Astrocyte of the spinal cord (primary cell): Measurements from ENCODE around the gene NUDT16L1.

Experiments
- DNase-seq: peaks from one replicate; pipeline ENCODE4 v3.0.0; 2011; ENCODE audit warnings: low read depth, low spot score
- H3K4me3 ChIP-seq: 2 replicates; pipeline ENCODE4 v1.5.1; 2011; ENCODE audit warnings: low read depth, mild to moderate bottlenecking, low read length, moderate library complexity
- CTCF ChIP-seq: IDR thresholded peaks from 2 replicates; pipeline ENCODE4 v1.5.1; 2012; ENCODE audit warnings: low read depth, mild to moderate bottlenecking, low read length, inconsistent platforms
- in situ Hi-C: cut with HindIII; loops from 2 replicates; pipeline ENCODE4 v1.10.0; 2017; ENCODE audit warnings: low sequenced_read_pairs

Gene NUDT16L1

DNA sequence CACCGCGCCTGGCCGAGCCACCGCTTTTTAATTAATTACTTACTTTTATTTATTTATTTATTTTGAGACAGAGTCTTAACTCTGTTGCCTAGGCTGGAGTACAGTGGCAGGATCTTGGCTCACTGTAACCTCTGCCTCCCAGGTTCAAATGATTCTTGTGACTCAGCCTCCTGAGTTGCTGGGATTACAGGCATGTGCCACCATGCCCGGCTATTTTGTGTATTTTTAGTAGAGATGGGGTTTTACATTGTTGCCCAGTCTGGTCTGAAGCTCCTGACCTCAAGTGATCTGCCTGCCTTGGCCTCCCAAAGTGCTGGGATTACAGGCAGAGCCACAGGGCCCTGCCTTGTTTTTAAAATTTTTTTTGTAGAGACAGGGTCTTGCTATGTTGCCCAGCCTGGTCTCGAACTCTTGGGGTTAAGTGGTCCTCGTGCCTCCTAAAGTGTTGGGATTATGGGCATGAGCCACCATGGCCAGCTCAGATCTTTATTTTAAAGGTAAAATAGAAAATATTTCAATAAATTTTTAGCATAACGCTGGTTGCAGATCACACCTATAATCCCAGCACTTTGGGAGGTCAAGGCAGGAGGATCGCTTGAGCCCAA lies 18.3 kb upstream of the NUDT16L1 start:
- H3K4me3 ChIP-seq = no peak overlapping the region
- in situ Hi-C loops = no loop called here
- TF ChIP-seq CTCF = no peak
- DNase-seq = no peak

GRCh38 chr16:4675864-4676786 lies 17.2 kb upstream of the NUDT16L1 start:
- no peak for TF ChIP-seq CTCF
- no peak overlapping the region for H3K4me3 ChIP-seq
- in situ Hi-C loops = no loop called here
- no peak for DNase-seq

- no peak overlapping the region for H3K4me3 ChIP-seq
- DNase-seq = no peak
- in situ Hi-C loops = no loop called here
Measured at GRCh38 chr16:4676831-4677230, 16.5 kb upstream of the NUDT16L1 start.

GRCh38 chr16:4677390-4677789 lies 16.0 kb upstream of the NUDT16L1 start:
- in situ Hi-C loops = no loop called here
- TF ChIP-seq CTCF = no peak
- DNase-seq = no peak
- H3K4me3 ChIP-seq = no peak overlapping the region

More at GRCh38 chr16:4676831-4677230, 16.5 kb upstream of the NUDT16L1 start:
- TF ChIP-seq CTCF = no peak

DNA sequence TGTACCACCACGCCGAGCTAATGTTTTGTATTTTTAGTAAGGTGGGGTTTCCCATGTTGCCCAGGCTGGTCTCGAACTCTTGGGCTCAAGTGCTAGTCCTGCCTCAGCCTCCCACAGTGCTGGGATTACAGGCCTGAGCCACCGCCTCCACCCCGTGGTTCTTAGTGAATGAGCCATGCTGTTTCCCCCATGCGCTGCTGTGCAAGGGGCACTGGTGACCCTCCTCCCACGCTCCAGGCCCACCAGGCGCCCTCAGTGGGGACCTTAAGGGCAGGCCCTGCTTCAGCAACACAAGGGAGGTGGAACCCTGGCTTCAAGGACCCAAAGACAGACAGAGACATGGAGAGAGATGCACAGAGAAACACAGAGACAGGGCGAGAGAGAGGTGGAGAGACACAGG lies 15.4 kb upstream of the NUDT16L1 start:
- in situ Hi-C loops = no loop called here
- no peak for TF ChIP-seq CTCF
- no peak overlapping the region for H3K4me3 ChIP-seq
- DNase-seq = no peak

DNA sequence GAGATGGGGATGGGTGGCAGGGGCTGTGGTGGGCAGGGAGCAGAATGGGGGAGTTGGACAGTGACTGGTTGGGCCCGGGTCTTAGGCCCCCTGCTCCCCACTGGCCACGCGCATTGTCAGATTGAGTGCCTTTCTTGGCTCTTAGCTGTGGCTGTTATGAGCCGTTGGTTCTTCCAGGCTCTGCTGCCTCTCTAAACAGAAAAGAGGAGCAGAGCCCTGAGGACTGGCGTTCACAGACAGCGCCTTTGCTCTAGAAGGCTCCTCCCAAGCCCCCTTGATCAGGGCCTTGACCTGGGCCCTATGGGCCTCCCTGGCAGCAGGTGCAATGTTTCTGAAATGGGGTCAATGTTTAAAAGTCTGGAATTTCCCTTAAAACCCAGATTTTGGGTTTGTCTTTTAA lies 14.8 kb upstream of the NUDT16L1 start:
- no peak for DNase-seq
- in situ Hi-C loops = no loop called here
- H3K4me3 ChIP-seq = no peak overlapping the region
- TF ChIP-seq CTCF = no peak
